A549 (cell line): ENCODE results near the gene CYFIP2. TPM values are rescaled to one million over a fixed set of nuclear protein-coding genes. Genes with fewer than 3 reads are reported as not detected.

Source experiments
- ATAC-seq, 2 experiments: fragments of 200-7000 bp in 1 of 2; fragments of >200 bp in 1 of 2; cut with Nextera tagmentation in 1 of 2; cut with Tn5 transposase in 1 of 2; 3 replicates each; pipeline versions ENCODE4 v1.8.0 to v1.9.1; 2018 to 2020; ENCODE audit warnings: mild to moderate bottlenecking in 1 of 2, moderate library complexity in 1 of 2
- CTCF ChIA-PET: fragments of 300-600 bp; sonication (Branson Sonifier 250); formaldehyde crosslinking; extraction: SDS; loops from one replicate; lab custom pipeline; 2021; ENCODE audit warnings: antibody characterized with exemption, inconsistent platforms; lab: Yijun Ruan, JAX
- POLR2A ChIA-PET: fragments of 350-600 bp; formaldehyde crosslinking; extraction: SDS; loops from one replicate; lab custom pipeline; 2021; ENCODE audit warnings: antibody characterized with exemption, inconsistent platforms; lab: Yijun Ruan, JAX
- DNase-seq, 2 experiments: peaks; one replicate each; pipeline versions ENCODE4 v3.0.0 to v3.0.0-alpha.2; 2011 to 2016; ENCODE audit warnings: low read depth in 1 of 2, low spot score in 1 of 2
- FAIRE-seq: peaks from 2 replicates; lab custom pipeline; 2011; peaks lifted over from hg19 to GRCh38; lab: Jason Lieb, UNC
- H3K27ac ChIP-seq, 2 experiments: fragments of >200 bp; sonication (Bioruptor Twin); formaldehyde crosslinking; 3 replicates each; pipeline ENCODE4 v1.5.1; 2016 to 2017
- H3K4me1 ChIP-seq: fragments of >200 bp; sonication (Bioruptor Twin); formaldehyde crosslinking; 3 replicates; pipeline ENCODE4 v1.6.1; 2016
- H3K4me2 ChIP-seq: fragments of >200 bp; sonication (Bioruptor Twin); formaldehyde crosslinking; 3 replicates; pipeline ENCODE4 v1.6.1; 2016
- H3K4me3 ChIP-seq: fragments of >200 bp; sonication (Bioruptor Twin); formaldehyde crosslinking; 3 replicates; pipeline ENCODE4 v1.5.1; 2016
- H3K9me3 ChIP-seq: fragments of >200 bp; sonication (Bioruptor Twin); formaldehyde crosslinking; 3 replicates; pipeline ENCODE4 v1.6.1; 2016
- BHLHE40 ChIP-seq: IDR thresholded peaks from 2 replicates; pipeline ENCODE4 v1.6.1; 2012; ENCODE audit warnings: low read depth, low read length, inconsistent platforms
- CEBPB ChIP-seq, 2 experiments: fragments of >200 bp in 1 of 2; sonication (Bioruptor Twin) in 1 of 2; formaldehyde crosslinking in 1 of 2; IDR thresholded peaks; 2 replicates each; pipeline ENCODE4 v1.6.1; 2012 to 2016
- CHD2 ChIP-seq: fragments of 150-350 bp; IDR thresholded peaks from 2 replicates; pipeline ENCODE4 v1.6.1; 2014; ENCODE audit warnings: low read length; ENCODE audit not compliant: partially characterized antibody
- ESRRA ChIP-seq: fragments of 150-350 bp; IDR thresholded peaks from 2 replicates; pipeline ENCODE4 v1.6.1; 2014; ENCODE audit warnings: mild to moderate bottlenecking, low read length, borderline replicate concordance
- FOXS1 ChIP-seq: fragments of 250-450 bp; sonication (Bioruptor Pico); IDR thresholded peaks from 2 replicates; pipeline ENCODE4 v1.5.0; 2020; ENCODE audit warnings: mild to moderate bottlenecking, moderate library complexity
- HOXB5 ChIP-seq: fragments of 250-450 bp; sonication (Bioruptor Pico); IDR thresholded peaks from 2 replicates; pipeline ENCODE4 v1.5.0; 2020; ENCODE audit warnings: mild to moderate bottlenecking, moderate library complexity
- JUN ChIP-seq, 2 experiments: fragments of >200 bp; sonication (Bioruptor Twin); formaldehyde crosslinking; IDR thresholded peaks; 2 replicates in 1 of 2; 3 replicates in 1 of 2; pipeline ENCODE4 v1.6.1; 2016 to 2017
- KDM1A ChIP-seq: fragments of 200-600 bp; sonication (generic); IDR thresholded peaks from 2 replicates; pipeline ENCODE4 v1.6.1; 2016; ENCODE audit warnings: low read depth, mild to moderate bottlenecking
- MAFK ChIP-seq: fragments of 450-650 bp; IDR thresholded peaks from 2 replicates; pipeline ENCODE4 v1.6.1; 2014; ENCODE audit not compliant: partially characterized antibody
- MAZ ChIP-seq: fragments of 150-350 bp; IDR thresholded peaks from 2 replicates; pipeline ENCODE4 v1.6.1; 2014; ENCODE audit warnings: antibody characterized with exemption, low read depth, low read length, borderline replicate concordance
- NFE2L2 ChIP-seq: fragments of 150-350 bp; conservative IDR thresholded peaks from 2 replicates; pipeline ENCODE4 v1.6.1; 2014; ENCODE audit warnings: low read length
- NPAS2 ChIP-seq: fragments of 250-450 bp; sonication (Bioruptor Pico); IDR thresholded peaks from 2 replicates; pipeline ENCODE4 v1.8.0; 2022; ENCODE audit warnings: mild to moderate bottlenecking, moderate library complexity, borderline replicate concordance
- NR3C1 ChIP-seq: fragments of >200 bp; sonication (Bioruptor Twin); formaldehyde crosslinking; IDR thresholded peaks from 3 replicates; pipeline ENCODE4 v1.6.1; 2017
- PHF8 ChIP-seq: fragments of 200-600 bp; sonication (generic); IDR thresholded peaks from 2 replicates; pipeline ENCODE4 v1.6.1; 2016; ENCODE audit warnings: low read depth, mild to moderate bottlenecking, antibody characterized with exemption, moderate library complexity, borderline replicate concordance
- POLR2AphosphoS2 ChIP-seq: conservative IDR thresholded peaks from 2 replicates; pipeline ENCODE4 v1.6.1; 2012; ENCODE audit warnings: low read length, improper control_type of control experiment, inconsistent platforms
- RCOR1 ChIP-seq: fragments of 150-350 bp; IDR thresholded peaks from 2 replicates; pipeline ENCODE4 v1.6.1; 2014; ENCODE audit warnings: antibody characterized with exemption, low read length, low read depth
- RNF2 ChIP-seq: fragments of 200-600 bp; sonication (generic); IDR thresholded peaks from 2 replicates; pipeline ENCODE4 v1.6.1; 2016; ENCODE audit warnings: low read depth, mild to moderate bottlenecking, antibody characterized with exemption, moderate library complexity, borderline replicate concordance
- TP53 ChIP-seq: fragments of 250-450 bp; sonication (Bioruptor Pico); IDR thresholded peaks from 2 replicates; pipeline ENCODE4 v1.5.0; 2021; ENCODE audit warnings: mild to moderate bottlenecking, moderate library complexity
- ZNF302 ChIP-seq: fragments of 250-450 bp; sonication (Bioruptor Pico); IDR thresholded peaks from 2 replicates; pipeline ENCODE4 v1.9.0; 2021; ENCODE audit warnings: inconsistent platforms, mild to moderate bottlenecking, moderate library complexity
- ZSCAN20 ChIP-seq: fragments of 250-450 bp; sonication (Bioruptor Pico); IDR thresholded peaks from 2 replicates; pipeline ENCODE4 v1.8.0; 2022; ENCODE audit warnings: mild to moderate bottlenecking, moderate library complexity
- WGBS: methylation state at CpG from one replicate; pipeline ENCODE4 v1.1.6; 2017; ENCODE audit errors: missing lambda C conversion rate; 5-methylcytosine and 5-hydroxymethylcytosine counted together
- polyA minus RNA-seq: library from RNA; depleted of rRNA, polyadenylated mRNA; stranded (reverse); fragments of >200 nt; gene quantifications from 2 replicates; pipeline ENCODE4 v1.2.3, GENCODE V29; 2011; rRNA and poly(A)+ RNA removed
- polyA plus RNA-seq, 4 experiments: library from polyadenylated mRNA; depleted of rRNA in 3 of 4; stranded (reverse); fragments of >200 nt; fragmentation: RNase III in 1 of 4; extraction: RNeasy Plus Mini Kit Qiagen cat#74134 plus additional on column Dnase treatment in 1 of 4; gene quantifications; 2 replicates in 3 of 4; 3 replicates in 1 of 4; pipeline ENCODE4 v1.2.3, GENCODE V29; 2011 to 2017
- TF ChIP-seq, protein P1 (sequence below): IDR thresholded peaks from 2 replicates; pipeline ENCODE4 v1.6.1; 2012
- TF ChIP-seq, protein P2 (sequence below): IDR thresholded peaks from 2 replicates; pipeline ENCODE4 v1.6.1; 2012; ENCODE audit warnings: low read depth, borderline replicate concordance
- TF ChIP-seq, protein P3 (sequence below): fragments of 150-350 bp; IDR thresholded peaks from 2 replicates; pipeline ENCODE4 v1.6.1; 2014; ENCODE audit warnings: low read depth, mild to moderate bottlenecking, low read length
- TF ChIP-seq, protein P4 (sequence below): fragments of 250-450 bp; sonication (Bioruptor Pico); IDR thresholded peaks from 2 replicates; pipeline ENCODE4 v1.5.0; 2021; ENCODE audit warnings: mild to moderate bottlenecking, moderate library complexity, borderline replicate concordance
- TF ChIP-seq, protein P5 (sequence below): fragments of >200 bp; sonication (Bioruptor Twin); formaldehyde crosslinking; IDR thresholded peaks from 2 replicates; pipeline ENCODE4 v1.6.1; 2016

Gene CYFIP2
- 9.0 and 25.4 TPM in 2 replicates for polyA plus RNA-seq (2011; rRNA removed)
- polyA plus RNA-seq (2012; cell fraction: cytosol; rRNA removed), result 10.7 and 14.3 TPM in 2 replicates
- 22.5 and 35.6 TPM in 2 replicates for polyA plus RNA-seq (2012; cell fraction: nucleus; rRNA removed)
- 18.6 to 23.8 TPM (median 21.8 TPM) in 3 replicates for polyA plus RNA-seq (2017; fragmentation: RNase III; extraction: RNeasy Plus Mini Kit Qiagen cat#74134 plus additional on column Dnase treatment)
- 59.6 and 74.0 TPM in 2 replicates for polyA minus RNA-seq

DNA sequence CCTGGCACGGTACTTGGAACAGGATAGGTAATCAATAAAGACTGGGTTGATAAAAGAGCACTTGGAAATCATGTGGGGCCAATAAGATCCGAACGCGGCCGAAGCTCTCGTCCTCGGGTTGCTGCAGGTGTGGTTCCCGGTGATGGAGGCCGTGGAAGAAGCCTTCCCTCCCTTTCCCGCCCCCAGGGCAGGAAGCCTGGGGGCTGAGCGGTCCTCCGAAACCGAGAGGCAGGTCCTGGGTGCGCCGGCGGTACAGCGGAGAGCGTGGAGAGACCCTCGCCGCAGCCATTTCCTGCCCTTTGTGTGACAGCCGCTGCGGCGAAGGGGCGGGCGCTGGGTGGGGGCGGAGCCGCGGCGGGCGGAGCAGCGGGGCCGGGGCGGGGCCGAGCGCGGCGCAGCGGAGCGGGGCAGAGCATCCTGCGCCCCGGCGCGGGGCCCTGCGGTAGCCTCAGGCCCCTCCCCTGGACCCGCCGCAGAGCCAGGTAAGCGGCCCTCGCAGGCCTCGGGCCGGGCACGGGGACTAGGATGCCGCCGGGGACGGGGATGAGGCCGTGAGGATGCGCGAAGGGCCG, at the start of gene CYFIP2:
TSS of gene CYFIP2 (plus strand) at position 410 of the 572 bp plus-strand sequence. CDS start 19,239 bp downstream, outside the sequence.
- peak; percentile 95 to 96 for ATAC-seq
- CTCF ChIA-PET, result interaction anchor here (1.3 to 8.4 kb wide), 3 partner anchors 11 to 21 kb away, joined by 5 to 49 read pairs (median 16); no protein-coding TSS in a partner anchor
- WGBS, result 3% methylated on average over 13 of the region's 58 CpGs
- TF ChIP-seq JUN (IDR thresholded peaks at IDR 0.05) (0 out of 5 replicates have a peak, but pooled peaks of 1 of the 2 experiments have one; percentile 18), FOXS1 (CRISPR knock-in tag) (no peak), ZSCAN20 (no peak)
- TF ChIP-seq, protein P1, sequence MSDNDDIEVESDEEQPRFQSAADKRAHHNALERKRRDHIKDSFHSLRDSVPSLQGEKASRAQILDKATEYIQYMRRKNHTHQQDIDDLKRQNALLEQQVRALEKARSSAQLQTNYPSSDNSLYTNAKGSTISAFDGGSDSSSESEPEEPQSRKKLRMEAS, result 0 out of 2 replicates have a peak, but pooled peaks have one; percentile 8
- TF ChIP-seq, protein P2, sequence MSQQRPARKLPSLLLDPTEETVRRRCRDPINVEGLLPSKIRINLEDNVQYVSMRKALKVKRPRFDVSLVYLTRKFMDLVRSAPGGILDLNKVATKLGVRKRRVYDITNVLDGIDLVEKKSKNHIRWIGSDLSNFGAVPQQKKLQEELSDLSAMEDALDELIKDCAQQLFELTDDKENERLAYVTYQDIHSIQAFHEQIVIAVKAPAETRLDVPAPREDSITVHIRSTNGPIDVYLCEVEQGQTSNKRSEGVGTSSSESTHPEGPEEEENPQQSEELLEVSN, result peak; percentile 63
- TF ChIP-seq, all 56 proteins: peak for 3
- no peaks in the 10 kb centered on the region for H3K9me3 ChIP-seq
- peak within 1 kb of the TSS; percentile 90 for H3K4me2 ChIP-seq
- no peak for FAIRE-seq
- DNase-seq, result peak; percentile 19 to 71
- peak within 1 kb of the TSS; percentile 90 for H3K4me3 ChIP-seq
- peaks cover 25% of the 10 kb centered on the region for H3K4me1 ChIP-seq
- POLR2A ChIA-PET, result no interaction called here
- H3K27ac ChIP-seq, result peak within 1 kb of the TSS; percentile 75 to 92

DNA sequence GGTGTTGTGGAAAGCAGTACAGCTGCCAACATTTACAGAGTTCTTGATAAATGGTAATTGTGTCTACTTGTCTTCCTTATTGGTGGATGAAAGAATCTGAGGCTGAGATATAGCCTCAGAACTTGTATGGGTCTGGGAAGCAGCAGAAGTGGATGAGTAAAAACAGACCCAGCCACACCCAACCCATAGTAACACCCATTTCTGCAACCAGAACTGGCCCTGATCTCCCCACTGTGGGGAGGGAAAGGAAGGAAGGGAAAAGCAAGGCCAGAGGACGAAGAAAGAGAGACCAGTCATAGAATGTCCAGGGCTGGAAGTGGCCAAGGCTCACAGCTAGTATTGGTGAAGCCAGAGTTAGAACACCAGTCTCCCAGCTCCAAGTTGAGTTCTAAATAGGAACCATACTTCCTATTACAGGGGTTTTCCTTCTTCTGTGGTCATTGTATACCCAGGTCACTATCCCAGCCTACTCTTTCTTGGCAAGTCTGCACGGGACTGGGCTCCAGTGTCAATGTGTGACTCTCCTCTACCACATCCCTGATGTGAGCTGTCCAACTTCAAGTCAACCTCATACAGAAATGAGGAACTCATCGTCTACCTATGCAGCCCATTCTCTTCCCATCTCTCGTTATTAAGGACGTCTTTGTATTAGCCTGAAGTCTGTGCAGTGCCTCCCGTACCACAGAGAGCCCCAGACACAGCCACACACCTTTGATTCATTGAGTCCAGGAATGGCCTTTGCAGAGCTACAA, 49.4 kb upstream of the CYFIP2 start:
- no peak overlapping the region for H3K4me3 ChIP-seq
- no peak; a peak in 2 of 6 replicates for ATAC-seq
- H3K4me1 ChIP-seq, result no peaks in the 10 kb centered on the region
- no peak for FAIRE-seq
- H3K4me2 ChIP-seq, result no peak overlapping the region
- CTCF ChIA-PET, result interaction anchor here (0.6 to 2.0 kb wide), 4 partner anchors 11 to 1014 kb away, joined by 3 to 4 read pairs (median 4); no protein-coding TSS in a partner anchor
- TF ChIP-seq CHD2, result no peak
- no peak for TF ChIP-seq ZNF302
- no peak for TF ChIP-seq KDM1A
- no peak for TF ChIP-seq RNF2
- TF ChIP-seq FOXS1 (CRISPR knock-in tag), result no peak
- TF ChIP-seq POLR2AphosphoS2, result no peak
- no peak for TF ChIP-seq NR3C1
- TF ChIP-seq NFE2L2, result no peak
- TF ChIP-seq MAZ, result no peak
- H3K9me3 ChIP-seq, result no peaks in the 10 kb centered on the region
- POLR2A ChIA-PET, result no interaction called here
- H3K27ac ChIP-seq, result no peak overlapping the region
- no peak for DNase-seq
- 42% methylated on average over 6 of the region's 6 CpGs for WGBS

DNA sequence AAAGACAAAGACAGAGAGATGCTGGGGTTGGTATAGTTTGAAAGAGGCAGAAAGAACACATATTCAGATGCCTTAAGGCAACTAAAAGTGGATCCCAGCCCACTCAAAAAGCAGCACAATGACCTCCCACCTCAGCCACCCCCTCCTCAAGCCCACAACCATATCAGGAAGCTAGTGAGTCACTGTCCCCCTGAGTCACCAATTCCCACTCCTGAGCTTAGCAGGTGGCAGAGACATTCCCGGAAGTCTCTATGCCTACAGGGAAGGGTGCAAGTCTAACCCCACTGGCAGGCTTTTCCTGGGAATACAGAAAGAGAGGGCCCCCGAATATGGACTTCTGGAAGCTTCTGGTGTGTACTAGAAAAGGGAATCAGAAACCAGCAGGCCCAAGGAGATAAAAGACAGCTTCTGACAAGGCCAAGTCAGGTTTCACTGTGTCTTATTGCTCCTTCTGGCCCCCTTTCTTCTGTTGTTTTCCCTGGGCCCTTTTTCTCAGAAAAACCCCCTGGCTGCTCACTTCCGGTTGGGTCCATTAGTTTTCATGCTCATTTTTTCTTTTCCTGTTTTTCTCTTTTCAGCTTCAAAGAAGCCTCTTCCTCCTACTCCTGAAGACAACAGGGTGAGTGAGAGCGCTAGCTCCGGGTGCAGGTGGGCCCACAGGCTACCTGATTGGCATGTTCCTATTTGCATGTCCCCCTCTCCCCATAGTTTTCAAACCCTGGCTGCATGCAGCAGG, 48.5 kb upstream of the CYFIP2 start:
- no peak for DNase-seq
- WGBS, result 48% methylated on average over 5 of the region's 5 CpGs
- Histone ChIP-seq H3K4me2 (no peak overlapping the region), H3K4me3 (no peak overlapping the region), H3K4me1 (no peaks in the 10 kb centered on the region), H3K9me3 (no peaks in the 10 kb centered on the region), H3K27ac (no peak overlapping the region)
- no peak for ATAC-seq
- POLR2A ChIA-PET, result no interaction called here
- CTCF ChIA-PET, result interaction anchor here (1.1 to 2.0 kb wide), 3 partner anchors 10 to 68 kb away, joined by 3 to 4 read pairs (median 4); no protein-coding TSS in a partner anchor
- no peak for FAIRE-seq
- TF ChIP-seq, protein P3, sequence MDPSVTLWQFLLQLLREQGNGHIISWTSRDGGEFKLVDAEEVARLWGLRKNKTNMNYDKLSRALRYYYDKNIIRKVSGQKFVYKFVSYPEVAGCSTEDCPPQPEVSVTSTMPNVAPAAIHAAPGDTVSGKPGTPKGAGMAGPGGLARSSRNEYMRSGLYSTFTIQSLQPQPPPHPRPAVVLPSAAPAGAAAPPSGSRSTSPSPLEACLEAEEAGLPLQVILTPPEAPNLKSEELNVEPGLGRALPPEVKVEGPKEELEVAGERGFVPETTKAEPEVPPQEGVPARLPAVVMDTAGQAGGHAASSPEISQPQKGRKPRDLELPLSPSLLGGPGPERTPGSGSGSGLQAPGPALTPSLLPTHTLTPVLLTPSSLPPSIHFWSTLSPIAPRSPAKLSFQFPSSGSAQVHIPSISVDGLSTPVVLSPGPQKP, result no peak
- TF ChIP-seq NPAS2 (CRISPR knock-in tag) (no peak), ESRRA (no peak), PHF8 (no peak), NFE2L2 (no peak), RCOR1 (no peak), HOXB5 (CRISPR knock-in tag) (no peak), TP53 (no peak), CEBPB (IDR thresholded peaks at IDR 0.05) (no peak), RNF2 (no peak), BHLHE40 (no peak), MAFK (no peak)
- TF ChIP-seq, protein P4, sequence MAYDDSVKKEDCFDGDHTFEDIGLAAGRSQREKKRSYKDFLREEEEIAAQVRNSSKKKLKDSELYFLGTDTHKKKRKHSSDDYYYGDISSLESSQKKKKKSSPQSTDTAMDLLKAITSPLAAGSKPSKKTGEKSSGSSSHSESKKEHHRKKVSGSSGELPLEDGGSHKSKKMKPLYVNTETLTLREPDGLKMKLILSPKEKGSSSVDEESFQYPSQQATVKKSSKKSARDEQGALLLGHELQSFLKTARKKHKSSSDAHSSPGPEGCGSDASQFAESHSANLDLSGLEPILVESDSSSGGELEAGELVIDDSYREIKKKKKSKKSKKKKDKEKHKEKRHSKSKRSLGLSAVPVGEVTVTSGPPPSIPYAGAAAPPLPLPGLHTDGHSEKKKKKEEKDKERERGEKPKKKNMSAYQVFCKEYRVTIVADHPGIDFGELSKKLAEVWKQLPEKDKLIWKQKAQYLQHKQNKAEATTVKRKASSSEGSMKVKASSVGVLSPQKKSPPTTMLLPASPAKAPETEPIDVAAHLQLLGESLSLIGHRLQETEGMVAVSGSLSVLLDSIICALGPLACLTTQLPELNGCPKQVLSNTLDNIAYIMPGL (CRISPR knock-in tag), result no peak
- TF ChIP-seq, protein P5, sequence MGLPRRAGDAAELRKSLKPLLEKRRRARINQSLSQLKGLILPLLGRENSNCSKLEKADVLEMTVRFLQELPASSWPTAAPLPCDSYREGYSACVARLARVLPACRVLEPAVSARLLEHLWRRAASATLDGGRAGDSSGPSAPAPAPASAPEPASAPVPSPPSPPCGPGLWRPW, result no peak
